Natural killer cell (primary cell): ENCODE results near the gene UMOD. TPM values are rescaled to one million over a fixed set of nuclear protein-coding genes. Genes with fewer than 3 reads are reported as not detected.
"Not testable (repeated sequence)": the region's sequence is repeated elsewhere in the genome, so short reads cannot be mapped to it uniquely, and the experiment has no call there.

ENCODE experiments used
- ATAC-seq, 3 donors: fragments of 150-1000 bp in 2 of 3; fragments of 200-7000 bp in 1 of 3; cut with Tn5 transposase; 1 replicate in 1 of 3; 2 replicates in 2 of 3; pipeline ENCODE4 v1.10.0; 2021; ENCODE audit warnings: mild to moderate bottlenecking in 2 of 3, moderate library complexity in 2 of 3
- DNase-seq, 2 donors: peaks; one replicate each; pipeline versions ENCODE4 v3.0.0 to v3.0.0-alpha.2; 2013 to 2021; ENCODE audit warnings: mixed read lengths in 1 of 2
- H3K27ac ChIP-seq: one replicate; pipeline ENCODE4 v1.5.1; 2013; ENCODE audit warnings: mild to moderate bottlenecking, low read length
- H3K27me3 ChIP-seq: one replicate; pipeline ENCODE4 v1.6.1; 2013; ENCODE audit warnings: low read length; ENCODE audit not compliant: control insufficient read depth, insufficient read depth
- H3K36me3 ChIP-seq: one replicate; pipeline ENCODE4 v1.6.1; 2013; ENCODE audit warnings: low read length; ENCODE audit not compliant: control insufficient read depth, insufficient read depth
- H3K4me1 ChIP-seq: one replicate; pipeline ENCODE4 v1.6.1; 2013; ENCODE audit warnings: low read length; ENCODE audit not compliant: control insufficient read depth, insufficient read depth
- H3K4me3 ChIP-seq: one replicate; pipeline ENCODE4 v1.5.1; 2013; ENCODE audit warnings: low read length
- H3K9me3 ChIP-seq: one replicate; pipeline ENCODE4 v1.6.1; 2013; ENCODE audit warnings: low read length; ENCODE audit not compliant: control insufficient read depth, insufficient read depth
- H3K27ac Mint-ChIP-seq, 2 donors: one replicate each; pipeline ENCODE4 v1.8.0; 2022; ENCODE audit warnings: mild to moderate bottlenecking in 2 of 2, mixed read lengths in 2 of 2, moderate library complexity in 1 of 2
- H3K27me3 Mint-ChIP-seq, 2 donors: one replicate each; pipeline ENCODE4 v1.8.0; 2022; ENCODE audit warnings: low read depth in 2 of 2, mixed read lengths in 2 of 2
- H3K36me3 Mint-ChIP-seq: one replicate; pipeline ENCODE4 v1.8.0; 2022; ENCODE audit warnings: mixed read lengths
- H3K4me1 Mint-ChIP-seq, 2 donors: one replicate each; pipeline ENCODE4 v1.8.0; 2022; ENCODE audit warnings: mixed read lengths in 2 of 2
- H3K4me3 Mint-ChIP-seq: one replicate; pipeline ENCODE4 v1.8.0; 2022; ENCODE audit warnings: mild to moderate bottlenecking, moderate library complexity, mixed read lengths
- H3K9me3 Mint-ChIP-seq, 2 donors: one replicate each; pipeline ENCODE4 v1.8.0; 2022; ENCODE audit warnings: mixed read lengths in 2 of 2
- CTCF ChIP-seq: fragments of 200-600 bp; IDR thresholded peaks from one replicate; pipeline ENCODE4 v1.8.0; 2022; ENCODE audit warnings: antibody characterized with exemption
- WGBS: methylation state at CpG from one replicate; pipeline ENCODE4 v1.1.7; 2013; ENCODE audit warnings: missing lambda C conversion rate; ENCODE audit not compliant: insufficient coverage; 5-methylcytosine and 5-hydroxymethylcytosine counted together
- intact Hi-C: fragments of 100-400 bp; cut with micrococcal nuclease; formaldehyde crosslinking; loops from one replicate; pipeline ENCODE4 v1.14.2; 2022
- total RNA-seq, 4 donors: library from RNA; stranded (reverse); fragments of 120-200 nt in 1 of 4; gene quantifications; one replicate each; pipeline versions ENCODE4 v1.2.3 to v1.2.4, GENCODE V29; 2013 to 2022

The UMOD gene
- total RNA-seq, 3 donors from 2014 or later (not counting 1 experiment from before 2014, with no cell fraction given), result not detected

GRCh38 chr16:20313741-20314140 lies 38.8 kb downstream of the UMOD start:
- H3K9me3 ChIP-seq, result no peaks in the 10 kb centered on the region
- no peaks in the 10 kb centered on the region for H3K27me3 Mint-ChIP-seq
- H3K27ac ChIP-seq, result no peak overlapping the region
- no peak for ATAC-seq
- no peak overlapping the region for H3K27ac Mint-ChIP-seq
- DNase-seq, result no peak
- TF ChIP-seq CTCF, result no peak
- no peaks in the 10 kb centered on the region for H3K4me1 ChIP-seq
- no peaks in the 10 kb centered on the region for H3K9me3 Mint-ChIP-seq
- no peak overlapping the region for H3K4me3 Mint-ChIP-seq
- WGBS, result 86% methylated on average over 2 of the region's 3 CpGs
- no peaks in the 10 kb centered on the region for H3K36me3 ChIP-seq
- H3K27me3 ChIP-seq, result no peaks in the 10 kb centered on the region
- no peaks in the 10 kb centered on the region for H3K4me1 Mint-ChIP-seq
- H3K36me3 Mint-ChIP-seq, result no peaks in the 10 kb centered on the region
- H3K4me3 ChIP-seq, result no peak overlapping the region
- intact Hi-C loops, result no loop called here

DNA sequence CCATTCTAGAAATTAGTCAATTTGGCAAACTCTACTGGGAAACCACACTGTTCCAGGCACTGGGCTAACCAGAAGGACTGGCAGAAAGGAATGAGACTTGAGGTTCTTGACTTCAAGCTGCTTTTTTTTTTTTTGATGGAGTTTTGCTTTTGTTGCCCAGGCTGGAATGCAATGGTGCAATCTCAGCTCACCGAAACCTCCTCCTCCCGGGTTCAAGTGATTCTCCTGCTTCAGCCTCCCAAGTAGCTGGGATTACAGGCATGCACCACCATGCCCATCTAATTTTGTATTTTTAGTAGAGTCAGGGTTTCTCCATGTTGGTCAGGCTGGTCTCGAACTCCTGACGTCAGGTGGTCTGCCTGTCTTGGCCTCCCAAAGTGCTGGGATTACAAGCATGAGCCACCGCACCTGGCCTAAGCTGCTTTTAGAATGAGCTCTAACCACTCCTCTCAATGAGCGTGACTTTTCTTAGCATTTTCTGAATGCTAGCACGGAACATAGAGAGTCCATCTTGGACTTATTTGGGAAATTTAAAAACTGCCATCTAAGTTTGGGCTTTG lies 39.9 kb downstream of the UMOD start:
- H3K4me3 Mint-ChIP-seq, ATAC-seq, H3K27ac ChIP-seq, H3K4me1 Mint-ChIP-seq, H3K27me3 ChIP-seq, H3K27me3 Mint-ChIP-seq, H3K9me3 Mint-ChIP-seq, H3K36me3 Mint-ChIP-seq, intact Hi-C loops, H3K9me3 ChIP-seq, H3K4me3 ChIP-seq, H3K27ac Mint-ChIP-seq, DNase-seq, H3K36me3 ChIP-seq, H3K4me1 ChIP-seq: not testable (repeated sequence)
- 96% methylated on average over 7 of the region's 7 CpGs for WGBS

DNA sequence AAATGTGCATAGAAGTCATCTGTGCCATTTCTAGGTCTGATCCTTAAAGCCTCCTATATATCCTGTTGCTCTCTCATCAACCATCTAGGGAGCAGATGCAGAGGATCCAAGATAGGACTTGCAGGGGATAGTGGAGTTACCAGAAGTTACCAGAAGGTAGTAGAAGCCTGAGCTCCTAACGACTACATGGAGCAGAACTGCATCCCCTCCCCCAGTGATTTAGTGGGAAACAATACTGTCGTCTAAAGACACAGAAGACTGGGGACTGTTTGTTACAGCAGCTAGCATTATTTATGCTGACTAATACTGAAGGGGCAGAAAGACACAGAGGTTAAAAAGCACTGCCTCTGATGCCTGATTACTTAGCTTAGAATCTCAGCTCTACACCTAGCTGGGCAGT lies 41.0 kb downstream of the UMOD start:
- no peaks in the 10 kb centered on the region for H3K27me3 ChIP-seq
- H3K4me1 Mint-ChIP-seq, result no peaks in the 10 kb centered on the region
- no peaks in the 10 kb centered on the region for H3K9me3 Mint-ChIP-seq

More for the DNA sequence above, 41.0 kb downstream of the UMOD start:
- Mint-ChIP-seq H3K4me3 (no peak overlapping the region), H3K36me3 (no peaks in the 10 kb centered on the region), H3K27me3 (no peaks in the 10 kb centered on the region), H3K27ac (no peak overlapping the region)
- no peak for ATAC-seq
- Histone ChIP-seq H3K4me1 (no peaks in the 10 kb centered on the region), H3K4me3 (no peak overlapping the region), H3K27ac (no peak overlapping the region), H3K36me3 (no peaks in the 10 kb centered on the region), H3K9me3 (no peaks in the 10 kb centered on the region)
- DNase-seq, result no peak
- 78% methylated on average over 2 of the region's 2 CpGs for whole genome bisulfite sequencing
- intact Hi-C loops, result no loop called here
- TF ChIP-seq CTCF, result no peak
